NB4 (cell line): ENCODE data around the gene LGALS8.

Source experiments
- MYC ChIP-seq: IDR thresholded peaks from 2 replicates; pipeline ENCODE4 v1.6.1; 2011; ENCODE audit warnings: low read depth, low read length
- POLR2A ChIP-seq: IDR thresholded peaks from 2 replicates; pipeline ENCODE4 v1.6.1; 2011; ENCODE audit warnings: mild to moderate bottlenecking; ENCODE audit not compliant: insufficient read length; ENCODE audit errors: extremely low read depth
- TF ChIP-seq, protein P1 (sequence below): IDR thresholded peaks from one replicate; pipeline ENCODE4 v1.5.1; 2012; ENCODE audit warnings: low read depth, low read length
- TF ChIP-seq, protein P2 (sequence below): IDR thresholded peaks from 2 replicates; pipeline ENCODE4 v1.6.1; 2011; ENCODE audit warnings: low read depth, low read length

- TF ChIP-seq, protein P1, sequence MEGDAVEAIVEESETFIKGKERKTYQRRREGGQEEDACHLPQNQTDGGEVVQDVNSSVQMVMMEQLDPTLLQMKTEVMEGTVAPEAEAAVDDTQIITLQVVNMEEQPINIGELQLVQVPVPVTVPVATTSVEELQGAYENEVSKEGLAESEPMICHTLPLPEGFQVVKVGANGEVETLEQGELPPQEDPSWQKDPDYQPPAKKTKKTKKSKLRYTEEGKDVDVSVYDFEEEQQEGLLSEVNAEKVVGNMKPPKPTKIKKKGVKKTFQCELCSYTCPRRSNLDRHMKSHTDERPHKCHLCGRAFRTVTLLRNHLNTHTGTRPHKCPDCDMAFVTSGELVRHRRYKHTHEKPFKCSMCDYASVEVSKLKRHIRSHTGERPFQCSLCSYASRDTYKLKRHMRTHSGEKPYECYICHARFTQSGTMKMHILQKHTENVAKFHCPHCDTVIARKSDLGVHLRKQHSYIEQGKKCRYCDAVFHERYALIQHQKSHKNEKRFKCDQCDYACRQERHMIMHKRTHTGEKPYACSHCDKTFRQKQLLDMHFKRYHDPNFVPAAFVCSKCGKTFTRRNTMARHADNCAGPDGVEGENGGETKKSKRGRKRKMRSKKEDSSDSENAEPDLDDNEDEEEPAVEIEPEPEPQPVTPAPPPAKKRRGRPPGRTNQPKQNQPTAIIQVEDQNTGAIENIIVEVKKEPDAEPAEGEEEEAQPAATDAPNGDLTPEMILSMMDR: no peak
- TF ChIP-seq POLR2A: no peak
- TF ChIP-seq, protein P2, sequence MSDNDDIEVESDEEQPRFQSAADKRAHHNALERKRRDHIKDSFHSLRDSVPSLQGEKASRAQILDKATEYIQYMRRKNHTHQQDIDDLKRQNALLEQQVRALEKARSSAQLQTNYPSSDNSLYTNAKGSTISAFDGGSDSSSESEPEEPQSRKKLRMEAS: no peak
- TF ChIP-seq MYC: no peak
Measured at GRCh38 chr1:236541710-236542109, 17.9 kb downstream of the LGALS8 start.
